Esophagus squamous epithelium (tissue), 4 donors: ENCODE measurements around the gene TNFRSF14.

ENCODE experiments used
- CTCF ChIP-seq, 6 experiments: fragments of 450-650 bp in 4 of 6; fragments of 200-600 bp in 2 of 6; sonication (generic) in 2 of 6; IDR thresholded peaks; one replicate each; pipeline ENCODE4 v1.5.1; 2016 to 2019; ENCODE audit warnings: antibody characterized with exemption in 6 of 6, mild to moderate bottlenecking in 4 of 6, moderate library complexity in 4 of 6
- POLR2A ChIP-seq, 4 donors: fragments of 450-650 bp; IDR thresholded peaks; one replicate each; pipeline ENCODE4 v1.6.1; 2017; ENCODE audit warnings: antibody characterized with exemption in 4 of 4, mild to moderate bottlenecking in 4 of 4, moderate library complexity in 3 of 4

- TF ChIP-seq CTCF (IDR thresholded peaks at IDR 0.05) (no peak), POLR2A (IDR thresholded peaks at IDR 0.05) (no peak)
These were observed 12.9 kb downstream of the TNFRSF14 start for GRCh38 chr1:2569060-2569459.
